ENCODE results near the gene PHIP.
"Not testable (repeated sequence)": the region's sequence is repeated elsewhere in the genome, so short reads cannot be mapped to it uniquely, and the experiment has no call there.

Gene PHIP

DNA sequence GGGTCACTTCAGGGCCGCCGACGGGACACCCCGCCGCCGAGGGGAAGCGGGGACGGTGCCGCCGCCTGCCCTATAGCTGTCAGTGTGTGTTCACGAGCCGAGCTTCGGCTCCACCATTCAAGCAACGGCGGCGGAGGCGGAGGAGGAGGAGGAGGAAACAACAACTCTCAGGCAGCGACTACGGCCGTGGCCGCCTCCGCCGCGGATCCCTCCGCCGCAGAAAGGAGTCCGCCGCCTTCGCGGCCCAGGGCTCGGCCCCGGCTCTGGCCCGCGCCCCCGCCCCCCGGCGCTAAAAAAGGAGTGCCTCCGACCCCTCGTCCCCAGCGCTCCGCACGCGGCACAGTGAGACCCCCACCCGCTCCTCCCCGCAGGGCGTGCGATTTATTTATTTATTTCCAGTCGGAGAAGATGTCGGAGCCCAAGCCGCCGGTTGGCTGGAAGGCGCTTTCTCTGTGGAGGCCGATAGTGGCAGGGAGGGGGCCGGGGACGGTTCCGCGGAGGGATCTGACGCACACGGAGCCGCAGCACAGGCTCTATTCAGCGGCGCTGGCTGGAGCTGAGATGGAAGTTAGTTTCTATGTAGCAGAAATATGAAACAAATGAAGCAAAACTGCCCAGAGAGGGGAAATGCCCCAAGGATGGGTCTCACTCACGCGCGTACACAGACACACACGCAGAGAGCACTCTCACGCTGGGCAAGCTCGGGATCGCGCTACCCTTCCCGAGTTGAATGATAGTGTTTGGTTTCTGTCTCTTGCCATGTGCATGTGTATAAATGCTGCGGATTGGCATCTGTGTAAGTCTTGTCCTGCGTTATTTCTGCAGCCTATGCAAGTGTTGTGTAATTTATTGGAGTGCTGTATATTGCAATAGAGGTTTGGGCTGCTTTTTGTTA is at the start of gene PHIP:
TSS of gene PHIP (minus strand) at position 180 of the 895 bp plus-strand sequence. CDS start 186 bp downstream, outside the sequence.
- peak; percentile 95 for DNase-seq

DNA sequence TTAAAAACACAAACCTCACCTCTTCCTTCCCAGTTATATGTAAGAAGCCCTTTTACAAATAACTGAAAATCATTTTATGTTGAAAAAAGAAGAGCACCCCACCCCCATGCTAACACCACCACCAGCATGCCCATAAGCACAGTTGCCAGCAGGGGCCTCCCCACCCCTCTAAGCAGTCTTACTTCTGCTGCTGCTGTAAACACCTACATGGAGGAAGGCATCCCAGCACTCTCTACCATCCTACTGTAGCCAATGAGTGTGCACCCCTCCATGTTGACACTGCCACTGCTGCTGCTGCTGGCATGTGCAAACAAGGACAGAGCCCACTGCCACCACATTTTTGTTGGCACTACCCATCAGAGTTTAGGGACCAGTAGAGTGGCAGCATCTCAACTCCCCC is 49.6 kb upstream of the PHIP start:
- DNase-seq = no peak

DNA sequence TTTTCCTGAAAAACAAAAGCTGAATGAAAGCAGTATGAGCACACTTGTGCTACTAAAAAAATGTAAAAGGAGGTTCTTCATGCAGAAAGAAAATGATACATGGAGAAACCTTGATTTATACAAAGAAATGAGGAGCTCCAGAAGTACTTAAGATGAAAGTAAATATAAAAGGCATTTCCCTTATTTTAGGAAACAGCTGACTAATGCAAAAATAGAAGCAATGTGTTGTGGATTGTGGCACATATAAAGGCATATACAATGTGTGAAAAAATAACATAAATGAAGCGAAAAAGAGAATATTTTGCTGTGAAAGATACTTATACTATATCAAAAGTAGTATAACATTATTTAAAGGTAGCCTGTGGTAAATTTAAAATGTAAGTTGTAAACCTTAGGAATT is 41.2 kb upstream of the PHIP start:
- DNase-seq = no peak

DNA sequence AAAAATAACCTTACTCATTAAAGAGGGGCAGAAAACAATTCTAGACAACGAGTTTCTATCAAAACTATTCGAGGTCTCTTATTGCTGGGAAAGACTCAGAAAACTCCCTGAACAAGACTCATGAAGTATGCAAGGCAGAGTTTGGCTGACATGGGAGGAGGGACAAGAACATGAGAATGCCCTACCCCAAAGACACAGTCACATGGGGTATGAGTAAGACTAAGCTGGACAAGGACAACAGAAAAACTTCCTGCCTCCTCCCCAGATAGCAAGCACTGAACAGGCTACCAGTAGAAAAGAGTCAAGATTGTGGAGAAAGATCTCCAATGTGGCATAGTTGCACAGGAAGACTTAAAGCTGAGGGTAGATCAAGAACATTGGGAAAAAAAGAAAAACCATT is 39.7 kb upstream of the PHIP start:
- DNase-seq = no peak

DNA sequence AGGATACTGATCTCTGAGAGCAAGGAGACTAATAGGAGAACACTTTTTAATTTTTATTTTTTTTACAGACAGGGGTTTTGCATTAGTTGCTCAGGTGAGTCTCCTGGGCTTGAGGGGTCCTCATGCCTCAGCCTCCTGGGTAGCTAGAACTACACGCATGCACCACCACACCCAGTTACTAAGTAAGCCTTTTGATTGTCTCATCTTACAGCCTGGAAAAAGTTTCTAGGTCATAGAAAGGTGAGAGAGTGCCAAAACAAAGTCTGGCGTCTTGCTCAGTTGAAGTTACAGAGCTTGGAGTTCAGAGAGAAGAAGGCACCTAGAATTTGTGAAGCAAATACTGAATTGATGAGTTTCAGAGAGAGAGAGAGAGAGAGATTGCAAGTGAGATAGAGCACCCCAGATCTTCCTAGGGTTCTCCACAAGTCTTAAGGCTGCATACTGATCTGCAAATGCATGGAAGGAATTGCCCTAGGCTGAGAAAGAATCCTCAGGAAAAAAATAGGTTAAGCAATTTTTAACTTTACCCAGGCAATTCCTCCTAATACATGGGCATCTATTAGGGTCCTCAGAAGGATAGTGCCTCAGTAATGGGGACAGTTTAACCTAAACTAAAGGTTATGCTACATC is 37.6 kb upstream of the PHIP start:
- no peak for DNase-seq

DNA sequence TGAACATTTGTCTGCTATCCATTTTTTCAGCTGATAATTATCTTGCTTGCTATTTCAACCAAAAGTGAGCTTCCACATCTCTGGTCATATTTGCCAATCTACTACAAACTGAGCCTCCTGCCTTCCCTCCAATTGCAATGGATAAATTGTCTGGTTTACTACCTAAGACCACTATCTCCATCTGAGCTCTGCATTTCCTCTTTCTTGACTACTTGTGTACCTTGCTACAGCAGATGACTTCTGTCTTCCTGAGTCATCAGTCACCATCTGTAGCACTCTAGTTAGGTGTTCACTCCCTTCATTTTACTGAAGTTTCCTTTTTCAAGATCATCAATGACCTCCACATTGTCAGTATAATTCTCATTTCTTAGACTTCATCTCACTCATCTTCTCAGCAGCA is 33.5 kb upstream of the PHIP start:
- DNase-seq = no peak

DNA sequence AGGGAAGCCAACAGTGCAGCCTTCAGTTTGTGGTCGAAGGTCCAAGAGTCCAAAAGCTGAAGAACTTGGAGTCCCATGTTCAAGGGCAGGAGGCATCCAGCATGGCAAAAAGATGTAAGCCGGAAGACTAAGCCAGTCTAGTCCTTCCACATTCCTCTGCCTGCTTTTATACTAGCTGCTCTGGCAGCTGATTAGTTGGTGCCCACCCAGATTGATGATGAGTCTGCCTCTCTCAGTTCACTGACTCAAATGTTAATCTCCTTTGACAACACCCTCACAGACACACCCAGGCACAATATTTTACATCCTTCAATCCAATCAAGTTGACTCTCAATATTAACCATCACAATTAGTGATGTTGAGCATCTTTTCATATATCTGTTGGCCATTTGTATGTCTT is 23.1 kb upstream of the PHIP start:
- no peak for DNase-seq

DNA sequence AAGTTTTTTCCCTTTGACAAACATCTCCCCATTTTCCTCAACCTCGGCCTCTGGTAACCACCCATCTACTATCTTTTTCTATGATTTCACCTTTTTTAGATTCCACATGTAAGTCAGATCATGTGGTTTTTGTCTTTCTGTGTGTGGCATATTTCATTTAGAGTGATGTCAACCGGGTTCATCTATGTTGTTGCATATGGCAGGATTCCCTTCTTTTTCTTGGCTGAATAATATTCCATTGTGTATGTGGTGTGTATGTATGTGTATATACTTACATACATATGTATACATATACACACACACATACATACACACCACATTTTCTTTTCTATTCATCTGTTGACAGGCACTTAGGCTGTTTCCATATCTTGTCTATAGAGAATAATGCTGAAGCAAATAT is 22.2 kb upstream of the PHIP start:
- DNase-seq = no peak

DNA sequence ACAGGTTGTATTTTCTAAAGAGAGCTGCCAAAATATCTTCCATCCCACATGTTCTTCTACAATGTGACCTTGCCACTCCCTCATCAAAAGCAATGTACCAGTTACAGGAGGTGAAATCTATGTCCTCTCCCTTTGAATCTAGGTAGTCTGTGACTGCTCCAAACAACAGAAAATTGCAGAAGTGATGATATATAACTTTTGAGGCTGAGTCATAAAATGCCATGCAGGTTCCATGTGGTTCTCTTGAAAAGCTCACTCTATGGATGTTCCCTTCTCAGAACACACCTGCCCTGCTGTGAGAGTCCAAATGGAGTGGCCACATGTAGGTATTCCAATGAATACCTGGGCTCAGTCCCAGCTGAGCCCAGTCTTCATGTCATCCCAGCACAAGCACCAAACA is 16.9 kb upstream of the PHIP start:
- DNase-seq = no peak

DNA sequence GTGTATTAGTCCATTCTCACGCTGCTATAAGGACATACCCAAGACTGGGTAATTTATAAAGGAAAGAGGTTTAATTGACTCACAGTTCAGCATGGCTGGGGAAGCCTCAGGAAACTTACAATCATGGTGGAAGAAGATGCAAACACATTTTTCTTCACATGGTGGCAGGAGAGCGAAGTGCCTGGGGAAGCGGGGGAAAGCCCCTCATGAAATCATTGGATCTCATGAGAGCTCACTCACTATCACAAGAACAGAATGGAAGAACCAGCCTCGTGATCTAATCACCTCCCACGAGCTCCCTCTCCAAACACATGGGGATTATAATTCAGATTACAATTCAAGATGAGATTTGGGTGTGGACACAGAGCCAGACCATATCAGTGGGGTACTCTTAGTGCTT is 13.7 kb upstream of the PHIP start:
- DNase-seq = not testable (repeated sequence)

DNA sequence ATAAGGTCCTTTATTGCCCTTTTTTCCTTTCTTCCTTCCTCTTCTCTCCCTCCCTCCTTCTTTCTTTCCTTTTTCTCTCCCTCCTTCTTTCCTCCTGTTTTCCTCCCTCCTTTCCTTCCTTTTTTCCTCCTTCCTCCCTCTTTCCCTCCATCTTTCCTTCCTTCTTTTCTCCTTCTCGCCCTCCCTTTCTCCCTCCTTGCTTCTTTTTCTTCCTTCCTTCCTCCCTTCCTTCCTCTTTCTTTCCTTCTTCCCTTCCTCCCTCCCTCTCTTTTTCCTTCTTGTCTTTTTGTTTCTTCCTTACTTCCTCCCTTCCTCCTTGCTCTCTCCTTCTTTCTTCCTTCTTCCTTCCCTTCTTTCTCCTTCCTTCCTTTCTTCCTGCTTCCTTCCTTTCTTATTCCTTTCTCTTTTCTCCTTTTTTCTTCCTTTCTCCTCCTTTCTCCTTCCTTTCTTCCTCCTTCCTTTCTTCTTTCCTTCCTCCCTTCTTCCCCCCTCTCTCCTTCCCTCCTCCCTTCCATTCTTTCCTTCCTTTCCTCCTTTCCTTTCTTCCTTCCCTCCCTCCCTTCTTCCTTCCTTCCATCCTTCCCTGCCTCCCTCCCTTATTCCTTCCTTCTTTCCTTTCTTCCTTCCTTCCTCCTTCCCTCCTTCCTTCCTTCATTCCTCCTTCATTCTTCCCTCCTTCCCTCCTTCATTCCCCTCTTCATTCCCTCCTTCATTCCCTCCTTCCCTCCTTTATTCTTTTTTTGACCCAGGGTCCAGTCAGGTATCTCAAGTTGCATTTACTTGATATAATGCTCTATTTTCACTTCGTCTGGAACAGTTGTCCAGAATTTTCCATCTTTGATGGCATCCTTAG is 11.7 kb upstream of the PHIP start:
- no peak for DNase-seq

DNA sequence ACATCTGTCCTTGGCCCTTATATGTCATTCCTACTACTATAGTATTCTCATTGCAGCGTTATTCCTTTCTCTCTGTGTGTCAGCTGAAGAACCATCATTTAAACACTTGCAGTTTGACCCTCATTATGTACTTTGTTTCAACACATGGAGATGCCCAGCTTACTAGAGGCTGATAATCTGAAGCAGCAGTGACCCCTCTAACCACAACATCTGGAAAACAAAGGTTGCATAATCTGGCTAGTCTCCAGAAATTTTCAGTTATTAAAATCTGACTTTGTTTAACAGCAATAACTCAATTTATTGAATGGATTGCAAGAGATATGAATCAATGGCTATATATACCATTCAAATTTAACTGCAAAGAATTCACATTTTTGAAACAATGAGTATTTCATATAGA is 6.6 kb upstream of the PHIP start:
- no peak for DNase-seq

DNA sequence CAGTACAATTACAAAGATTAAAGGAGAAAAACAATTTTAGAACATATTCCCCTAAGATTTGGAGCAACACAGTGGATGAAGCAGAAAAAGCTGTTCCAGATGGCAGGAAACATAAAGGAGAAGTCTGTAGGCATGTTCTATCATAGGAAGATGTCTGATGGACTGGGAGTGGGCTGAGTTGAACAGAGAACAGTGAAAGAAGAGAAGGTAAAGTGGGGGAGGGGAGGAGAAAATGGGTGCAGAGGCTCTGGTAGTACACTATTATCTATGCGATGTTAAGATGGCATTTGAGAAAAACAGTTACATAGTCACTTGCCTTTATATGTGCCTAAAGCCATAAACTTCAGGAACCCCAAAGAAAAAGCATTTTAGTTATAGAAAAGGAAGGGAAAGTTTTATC is 4.2 kb upstream of the PHIP start:
- DNase-seq = no peak

DNA sequence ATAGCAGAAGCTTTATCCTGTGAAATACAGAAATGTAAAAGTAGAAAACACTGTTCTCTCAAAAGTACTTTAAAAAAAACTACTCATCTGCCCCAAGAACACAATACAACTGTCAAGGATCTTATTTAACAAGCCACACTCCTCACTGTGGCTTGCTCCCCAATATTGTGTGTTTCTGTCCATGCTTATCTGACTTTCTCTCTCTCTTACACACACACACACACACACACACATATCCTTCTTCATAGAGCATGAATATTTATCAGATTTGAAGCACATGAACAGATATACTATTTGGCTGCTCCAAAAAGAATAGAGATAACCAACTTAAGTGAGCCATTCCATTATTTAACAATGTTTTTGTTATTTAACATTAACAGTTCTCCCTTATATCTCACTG is 3.6 kb upstream of the PHIP start:
- DNase-seq = no peak

DNA sequence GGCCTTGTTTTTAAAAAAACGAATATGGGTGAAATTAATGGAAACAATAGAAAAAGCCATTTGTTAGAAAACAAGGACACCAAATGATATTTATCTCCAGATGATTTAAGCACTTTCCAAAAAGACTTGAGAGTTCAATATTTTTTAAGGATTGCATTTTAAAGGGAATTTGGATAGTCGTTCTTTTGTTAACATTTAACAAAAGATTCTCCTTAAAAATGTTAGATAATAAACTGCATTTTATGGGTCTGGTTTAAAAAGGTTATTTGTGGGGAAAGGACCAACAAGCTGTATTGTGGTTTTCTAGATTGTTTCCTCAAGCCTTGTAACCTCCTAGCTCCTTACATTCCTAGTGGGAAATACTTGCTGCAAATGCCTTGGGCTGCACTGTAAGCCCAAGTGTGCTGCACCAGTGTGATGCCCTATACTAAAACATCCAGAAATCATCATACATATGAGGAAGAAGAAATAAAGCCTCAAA is 1.5 kb upstream of the PHIP start:
- no peak for DNase-seq

DNA sequence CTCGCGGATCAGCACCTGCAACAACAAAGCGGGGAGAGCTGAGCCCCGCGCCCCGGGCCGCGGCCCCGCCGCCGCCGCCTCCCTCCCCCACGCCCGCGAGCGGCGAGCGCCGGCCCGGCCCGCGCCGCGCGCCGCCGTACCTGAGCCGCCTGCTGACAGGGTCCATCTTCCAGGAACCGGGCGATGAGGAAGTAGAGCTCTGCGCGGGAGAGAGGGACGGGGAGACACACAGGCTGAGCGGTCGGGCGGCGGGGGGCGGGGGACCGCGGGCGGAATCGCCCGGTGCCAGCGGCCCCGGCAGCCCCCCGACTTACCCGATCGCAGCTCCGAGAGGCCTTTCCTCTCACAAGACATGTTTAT is 359 bp downstream of the PHIP start:
- no peak for DNase-seq

DNA sequence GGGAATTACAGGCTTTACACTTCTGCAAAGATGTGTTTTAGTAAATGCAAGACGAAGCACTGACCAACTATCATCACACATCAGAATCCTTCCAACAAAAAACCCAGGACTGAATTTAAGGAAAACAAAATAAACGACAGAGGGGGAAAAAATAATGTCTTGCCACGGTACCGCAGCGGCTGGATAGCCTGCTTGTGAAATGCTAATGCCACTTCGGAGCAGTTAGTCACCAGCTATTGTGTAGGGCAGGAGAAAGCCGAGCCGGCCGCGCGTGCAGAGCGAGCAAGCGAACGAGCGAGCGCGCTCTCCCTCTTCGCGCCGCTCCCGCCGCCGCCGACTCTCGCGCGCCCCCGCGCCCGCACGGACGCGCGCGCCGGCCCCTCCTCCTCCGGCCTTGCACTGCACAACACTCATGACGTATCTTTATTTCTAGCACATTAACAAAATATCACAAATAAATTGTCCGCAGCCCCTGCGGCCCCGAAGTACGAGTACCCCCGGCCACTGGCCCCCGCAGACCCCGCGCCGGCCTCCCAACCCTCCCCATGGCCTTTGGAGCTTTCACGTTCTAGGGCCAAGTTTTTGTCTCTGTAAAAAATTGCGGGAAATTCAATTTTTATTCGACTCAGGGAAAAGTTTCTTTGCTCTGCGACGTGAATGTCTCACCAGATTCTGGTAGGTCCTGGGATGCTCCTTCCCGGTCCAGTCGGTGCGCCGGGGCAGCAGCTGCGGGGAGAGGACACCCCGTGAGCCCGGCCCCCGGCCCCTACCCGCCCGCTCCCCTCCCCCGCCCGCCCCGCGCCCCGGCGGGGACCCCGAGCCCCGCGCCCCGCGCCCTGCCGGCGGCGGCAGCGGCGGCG is 1.0 kb downstream of the PHIP start:
- peak; percentile 83 for DNase-seq

DNA sequence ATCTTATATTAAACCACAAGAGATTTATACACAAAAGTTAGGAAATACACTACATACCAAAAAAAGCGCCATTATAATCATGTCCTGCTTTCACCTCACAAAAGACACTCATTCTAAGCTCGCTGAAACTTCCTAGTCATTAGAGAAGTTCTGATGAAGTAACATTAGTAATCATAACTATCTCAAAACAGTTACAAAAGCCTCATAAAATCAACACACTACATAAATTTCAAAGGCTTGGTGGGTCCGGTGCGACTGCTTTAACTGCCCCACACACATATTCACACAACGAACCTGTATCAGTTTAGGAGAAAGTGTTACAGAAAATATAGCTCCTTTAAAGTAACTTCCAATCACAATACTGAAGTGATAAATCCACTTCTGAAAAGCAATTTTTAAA is 1.9 kb downstream of the PHIP start:
- DNase-seq = no peak

DNA sequence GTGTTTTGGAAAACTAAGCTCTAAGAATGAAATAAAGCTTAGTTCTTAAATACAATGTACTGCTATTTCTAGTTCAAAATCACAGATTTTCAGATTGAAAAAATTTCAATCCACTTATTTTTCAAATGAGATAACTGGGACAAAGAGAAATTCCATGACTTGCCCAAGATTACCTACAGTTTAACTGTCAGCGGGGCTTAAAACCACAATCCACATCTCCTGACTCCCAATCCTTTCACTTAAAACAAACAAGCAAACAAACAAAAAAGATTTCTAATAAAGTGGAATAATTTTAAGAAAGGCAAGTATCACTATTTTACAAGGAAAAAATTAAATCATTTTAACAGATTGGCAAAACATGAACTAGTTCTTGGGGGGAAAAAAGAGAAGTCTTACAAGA is 4.2 kb downstream of the PHIP start:
- DNase-seq = no peak

DNA sequence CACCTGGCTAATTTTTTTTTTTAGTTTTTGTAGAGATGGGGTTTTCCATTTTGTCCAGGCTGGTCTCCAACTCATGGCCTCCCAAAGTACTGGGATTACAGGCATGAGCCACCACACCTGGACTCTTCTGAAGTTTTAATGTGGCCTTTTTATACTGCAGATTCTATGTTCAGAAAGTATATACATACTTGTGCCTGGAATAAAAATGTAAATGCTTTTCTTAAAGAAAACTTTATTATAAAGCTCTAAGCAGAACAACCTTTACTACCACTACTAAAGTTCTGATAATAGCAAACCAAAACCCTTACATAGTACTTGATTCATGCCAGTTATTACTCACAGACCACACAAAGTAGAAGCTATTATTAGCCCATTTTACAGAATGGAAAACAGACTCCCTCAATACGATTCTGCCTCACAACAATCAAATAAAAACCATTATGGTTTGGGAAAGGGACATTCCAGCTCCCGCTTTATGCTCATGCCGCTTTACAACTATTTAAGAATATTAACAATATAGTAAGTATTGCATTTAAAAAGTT is 5.3 kb downstream of the PHIP start:
- DNase-seq = no peak

DNA sequence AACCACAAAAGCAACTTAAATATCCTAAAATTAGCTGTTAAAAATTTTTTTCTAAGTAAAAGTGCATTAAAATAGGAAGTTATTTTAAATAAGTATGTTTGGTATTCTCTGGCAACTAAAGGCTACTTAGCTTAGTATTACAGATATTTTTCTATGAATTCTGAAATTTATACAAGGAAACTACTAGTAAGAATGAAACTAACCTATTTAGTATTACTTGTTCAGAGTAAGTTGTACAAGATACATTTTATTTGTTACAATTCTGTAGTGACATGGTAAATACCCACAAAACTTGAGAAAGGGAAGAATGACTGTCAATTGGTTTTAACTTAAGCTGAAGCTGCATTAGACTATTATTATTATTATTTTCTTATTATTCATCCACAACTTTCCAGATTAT is 6.5 kb downstream of the PHIP start:
- DNase-seq = no peak

DNA sequence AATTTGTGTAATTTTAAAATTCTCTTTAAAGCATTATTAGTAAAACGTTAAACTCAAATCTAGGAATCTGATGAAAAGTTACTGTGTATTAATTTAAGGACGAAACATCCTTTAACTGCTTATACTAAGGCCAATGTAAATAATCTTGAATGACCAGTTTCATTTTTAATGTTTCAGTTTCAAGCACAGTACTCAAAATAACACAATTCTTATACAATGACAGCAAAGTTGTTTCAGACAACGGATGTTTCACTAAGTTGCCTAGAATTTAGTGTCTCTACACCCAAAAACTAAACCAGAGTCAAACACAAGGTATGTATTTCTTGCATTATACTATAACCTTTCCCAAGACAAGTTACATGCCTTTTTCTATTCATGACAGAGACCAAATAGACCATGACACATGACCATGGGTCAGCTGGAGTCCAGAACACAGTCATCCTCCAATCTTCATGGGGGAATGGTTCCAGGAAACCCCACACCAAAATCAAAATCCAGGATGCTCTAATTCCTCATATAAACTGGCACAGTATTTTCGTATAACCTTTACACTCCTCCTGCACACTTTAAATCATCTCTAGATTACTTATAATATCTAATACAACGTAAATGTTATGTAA is 7.7 kb downstream of the PHIP start:
- no peak for DNase-seq

Data from T1000 (cell line).